Spleen (tissue), 7 donors: ENCODE measurements around the gene RBM10.

ENCODE experiments used
- POLR2A ChIP-seq, 3 donors: fragments of 450-650 bp; IDR thresholded peaks; one replicate each; pipeline ENCODE4 v1.5.1; 2017; ENCODE audit warnings: antibody characterized with exemption in 3 of 3, mild to moderate bottlenecking in 1 of 3
- POLR2AphosphoS5 ChIP-seq, 3 donors: sonication (generic); formaldehyde crosslinking; IDR thresholded peaks; one replicate each; pipeline ENCODE4 v1.5.1; 2017; ENCODE audit warnings: antibody characterized with exemption in 3 of 3
- TF ChIP-seq, protein P1 (sequence below), 11 experiments: fragments of 200-600 bp in 7 of 11; fragments of 450-650 bp in 4 of 11; sonication (generic) in 4 of 11; IDR thresholded peaks in 8 of 11; conservative IDR thresholded peaks in 3 of 11; 1 replicate in 7 of 11; 2 replicates in 4 of 11; pipeline versions ENCODE4 v1.4.0 to v1.8.0; 2016 to 2021; ENCODE audit warnings: antibody characterized with exemption in 11 of 11, inconsistent platforms in 4 of 11, mild to moderate bottlenecking in 1 of 11
- donor health status: DM: no; HTN: no; CAD: no; lungs with moderate emphysema.
- donor health status: DM: no; HTN: no; CAD: no.
- donor health status: DM: no; HTN: no; CAD: no.

DNA sequence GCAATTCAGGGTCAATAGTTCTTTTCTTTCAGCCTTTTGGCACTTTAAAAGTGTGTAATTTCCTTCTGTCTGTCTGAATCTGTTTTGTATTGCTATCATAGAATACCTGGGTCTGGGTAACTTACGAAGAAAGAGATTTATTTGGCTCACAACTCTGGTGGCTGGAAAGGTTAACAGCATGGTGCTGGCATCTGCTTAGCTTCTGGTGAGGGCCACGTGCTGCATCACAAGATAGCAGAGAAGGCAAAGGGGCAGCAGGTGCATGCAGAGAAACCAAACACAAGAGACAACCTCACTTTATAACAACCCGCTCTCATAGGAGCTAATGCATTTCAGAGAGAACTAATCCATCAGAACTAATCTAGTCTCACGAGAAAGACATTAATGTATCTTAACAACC lies 48.0 kb upstream of the RBM10 start:
- TF ChIP-seq, protein P1, sequence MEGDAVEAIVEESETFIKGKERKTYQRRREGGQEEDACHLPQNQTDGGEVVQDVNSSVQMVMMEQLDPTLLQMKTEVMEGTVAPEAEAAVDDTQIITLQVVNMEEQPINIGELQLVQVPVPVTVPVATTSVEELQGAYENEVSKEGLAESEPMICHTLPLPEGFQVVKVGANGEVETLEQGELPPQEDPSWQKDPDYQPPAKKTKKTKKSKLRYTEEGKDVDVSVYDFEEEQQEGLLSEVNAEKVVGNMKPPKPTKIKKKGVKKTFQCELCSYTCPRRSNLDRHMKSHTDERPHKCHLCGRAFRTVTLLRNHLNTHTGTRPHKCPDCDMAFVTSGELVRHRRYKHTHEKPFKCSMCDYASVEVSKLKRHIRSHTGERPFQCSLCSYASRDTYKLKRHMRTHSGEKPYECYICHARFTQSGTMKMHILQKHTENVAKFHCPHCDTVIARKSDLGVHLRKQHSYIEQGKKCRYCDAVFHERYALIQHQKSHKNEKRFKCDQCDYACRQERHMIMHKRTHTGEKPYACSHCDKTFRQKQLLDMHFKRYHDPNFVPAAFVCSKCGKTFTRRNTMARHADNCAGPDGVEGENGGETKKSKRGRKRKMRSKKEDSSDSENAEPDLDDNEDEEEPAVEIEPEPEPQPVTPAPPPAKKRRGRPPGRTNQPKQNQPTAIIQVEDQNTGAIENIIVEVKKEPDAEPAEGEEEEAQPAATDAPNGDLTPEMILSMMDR (IDR thresholded peaks at IDR 0.05 in 8 of 11, conservative IDR thresholded peaks at IDR 0.05 in 3 of 11): no peak
- TF ChIP-seq POLR2A (IDR thresholded peaks at IDR 0.05) (no peak), POLR2AphosphoS5 (IDR thresholded peaks at IDR 0.05) (no peak)
